Tibial nerve (tissue), 4 donors: Measurements from ENCODE around the gene PRM2. TPM values are rescaled to one million over a fixed set of nuclear protein-coding genes. Genes with fewer than 3 reads are reported as not detected.

Source experiments
- DNase-seq, 2 donors: peaks; one replicate each; pipeline ENCODE4 v3.0.0-alpha.2; 2019; ENCODE audit warnings: low spot score in 2 of 2
- H3K27ac ChIP-seq, 4 donors: fragments of 200-600 bp; sonication (generic) in 3 of 4; one replicate each; pipeline ENCODE4 v1.5.1; 2017 to 2019; ENCODE audit warnings: mild to moderate bottlenecking in 1 of 4
- H3K27me3 ChIP-seq, 2 donors: fragments of 200-600 bp; sonication (generic) in 1 of 2; one replicate each; pipeline versions ENCODE4 v1.5.1 to v1.6.0; 2017 to 2019
- H3K36me3 ChIP-seq, 3 donors: fragments of 200-600 bp; sonication (generic); one replicate each; pipeline ENCODE4 v1.5.1; 2018 to 2019
- H3K4me1 ChIP-seq, 4 donors: fragments of 200-600 bp; sonication (generic) in 3 of 4; one replicate each; pipeline ENCODE4 v1.5.1; 2017 to 2019
- H3K4me3 ChIP-seq, 4 donors: fragments of 200-600 bp; sonication (generic) in 3 of 4; one replicate each; pipeline ENCODE4 v1.5.1; 2017 to 2019; ENCODE audit warnings: mild to moderate bottlenecking in 1 of 4, moderate library complexity in 1 of 4
- H3K9me3 ChIP-seq, 4 donors: fragments of 200-600 bp; sonication (generic) in 3 of 4; one replicate each; pipeline ENCODE4 v1.5.1; 2017 to 2019
- CTCF ChIP-seq, 5 experiments: fragments of 200-600 bp in 3 of 5; fragments of 450-650 bp in 2 of 5; sonication (generic) in 3 of 5; IDR thresholded peaks; one replicate each; pipeline ENCODE4 v1.5.1; 2016 to 2019; ENCODE audit warnings: antibody characterized with exemption in 5 of 5, mild to moderate bottlenecking in 3 of 5, moderate library complexity in 2 of 5
- EP300 ChIP-seq, 2 donors: sonication (generic); formaldehyde crosslinking; IDR thresholded peaks; one replicate each; pipeline ENCODE4 v1.6.1; 2017; ENCODE audit warnings: antibody characterized with exemption in 2 of 2, mild to moderate bottlenecking in 1 of 2
- POLR2A ChIP-seq, 2 donors: fragments of 450-650 bp; IDR thresholded peaks; one replicate each; pipeline ENCODE4 v1.6.1; 2017; ENCODE audit warnings: antibody characterized with exemption in 2 of 2, mild to moderate bottlenecking in 2 of 2, moderate library complexity in 2 of 2
- WGBS, 2 donors: methylation state at CpG; one replicate each; pipeline ENCODE4 v1.1.5; 2018; 5-methylcytosine and 5-hydroxymethylcytosine counted together
- total RNA-seq, 4 donors: library from RNA; depleted of rRNA; stranded (reverse); fragments of >200 nt; gene quantifications; one replicate each; pipeline ENCODE4 v1.1.0, GENCODE V29; 2016

PRM2 gene
- total RNA-seq, 4 donors from 2014 or later = not detected

DNA sequence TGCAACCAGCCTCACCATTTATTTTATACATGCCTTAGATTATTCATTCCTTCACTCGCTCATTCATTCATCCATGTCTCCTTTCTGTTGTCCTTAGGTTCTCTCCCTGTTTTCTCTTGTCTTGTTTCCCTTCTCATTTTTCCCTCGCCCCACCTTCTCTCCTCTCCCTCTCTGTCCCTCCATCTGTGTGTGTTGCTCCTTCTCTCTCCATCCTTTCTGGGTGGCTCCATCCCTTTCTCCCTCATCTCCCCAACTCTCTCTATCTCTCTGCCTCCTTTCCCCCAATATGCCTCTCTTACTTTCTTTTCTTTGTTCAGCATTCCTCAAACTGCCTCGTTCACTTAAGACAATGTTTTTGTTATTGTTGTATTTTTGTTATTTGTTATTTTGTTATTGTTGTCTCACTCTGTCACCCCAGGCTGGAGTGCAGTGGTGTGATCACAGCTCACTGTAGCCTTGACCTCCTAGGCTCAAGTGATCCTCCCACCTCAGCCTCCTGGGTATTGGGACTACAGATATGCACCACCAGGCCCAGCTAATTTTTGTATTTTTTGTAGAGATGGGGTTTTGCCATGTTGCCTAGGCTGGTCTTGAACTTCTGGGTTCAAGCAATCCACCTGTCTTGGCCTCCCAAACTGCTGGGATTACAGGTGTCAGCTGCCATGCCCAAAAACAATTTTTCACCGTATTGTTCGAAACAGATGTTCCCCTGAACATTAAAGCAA, 34.6 kb downstream of the PRM2 start:
- Histone ChIP-seq H3K4me3 (no peak overlapping the region), H3K27me3 (no peaks in the 10 kb centered on the region), H3K36me3 (no peaks in the 10 kb centered on the region), H3K4me1 (no peaks in the 10 kb centered on the region), H3K27ac (no peak overlapping the region), H3K9me3 (peaks cover 0 to 4% (median 0%) of the 10 kb centered on the region in 4 donors)
- DNase-seq = no peak
- no peak for TF ChIP-seq EP300 (IDR thresholded peaks at IDR 0.05)
- TF ChIP-seq CTCF (IDR thresholded peaks at IDR 0.05) = no peak
- TF ChIP-seq POLR2A (IDR thresholded peaks at IDR 0.05) = no peak
- WGBS, 2 donors = 84 to 86% methylated on average over 5 of the region's 5 CpGs

- Histone ChIP-seq H3K27ac (no peak overlapping the region), H3K4me1 (no peaks in the 10 kb centered on the region), H3K36me3 (no peaks in the 10 kb centered on the region), H3K9me3 (no peaks in the 10 kb centered on the region), H3K27me3 (no peaks in the 10 kb centered on the region), H3K4me3 (no peak overlapping the region)
- DNase-seq = no peak
- TF ChIP-seq POLR2A (IDR thresholded peaks at IDR 0.05) (no peak), EP300 (IDR thresholded peaks at IDR 0.05) (no peak), CTCF (IDR thresholded peaks at IDR 0.05) (no peak)
- WGBS, 2 donors = 70 to 76% methylated on average over 10 of the region's 10 CpGs
Observed at GRCh38 chr16:11240636-11241473, 35.4 kb downstream of the PRM2 start.

DNA sequence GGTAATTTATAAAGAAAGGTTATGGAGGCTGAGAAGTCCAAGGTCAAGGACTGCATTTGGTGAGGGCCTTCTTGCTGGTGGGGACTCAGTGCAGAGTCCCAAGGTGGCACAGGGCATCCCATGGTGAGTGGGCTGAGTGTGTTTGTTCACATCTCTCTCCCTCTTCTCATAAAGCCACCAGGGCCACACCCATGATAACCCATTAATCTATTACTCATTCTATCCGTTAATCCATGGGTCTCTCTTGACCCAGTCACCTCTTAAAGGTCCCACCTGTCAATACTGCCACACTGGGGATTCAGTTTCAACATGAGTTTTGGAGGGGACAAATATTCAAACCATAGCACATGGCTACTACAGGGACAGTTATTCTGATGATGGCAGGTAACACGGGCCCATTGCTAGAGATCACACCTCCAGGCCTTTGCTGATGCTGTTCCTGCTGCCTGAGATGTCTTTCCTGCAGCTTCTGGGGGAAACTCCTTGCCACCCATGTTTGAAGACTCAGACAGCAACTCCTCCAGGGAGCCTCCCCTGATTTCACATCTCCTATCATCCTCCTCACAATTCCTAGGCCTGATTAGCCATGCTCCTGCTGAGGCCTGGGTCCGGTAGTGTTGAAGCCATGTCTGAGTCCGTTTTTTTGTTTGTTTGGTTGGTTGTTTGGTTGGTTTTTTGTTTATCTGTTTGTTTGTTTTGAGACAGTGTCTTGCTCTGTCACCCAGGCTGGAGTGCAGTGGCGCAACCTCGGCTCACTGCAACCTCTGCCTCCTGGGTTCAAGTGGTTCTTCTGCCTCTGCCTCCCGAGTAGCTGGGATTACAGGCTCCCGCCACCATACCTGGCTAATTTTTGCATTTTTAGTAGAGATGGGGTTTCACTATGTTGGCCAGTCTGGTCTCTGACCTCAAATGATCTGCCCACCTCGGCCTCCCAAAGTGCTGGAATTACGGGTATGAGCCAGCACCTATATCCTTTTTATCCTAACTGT, 36.3 kb downstream of the PRM2 start:
- Histone ChIP-seq H3K9me3 (no peaks in the 10 kb centered on the region), H3K4me1 (no peaks in the 10 kb centered on the region), H3K27me3 (no peaks in the 10 kb centered on the region), H3K27ac (no peak overlapping the region), H3K36me3 (no peaks in the 10 kb centered on the region), H3K4me3 (no peak overlapping the region)
- no peak for DNase-seq
- 86 to 88% methylated on average over 10 of the region's 10 CpGs for WGBS, 2 donors
- TF ChIP-seq EP300 (IDR thresholded peaks at IDR 0.05) (no peak), CTCF (IDR thresholded peaks at IDR 0.05) (no peak), POLR2A (IDR thresholded peaks at IDR 0.05) (no peak)

DNA sequence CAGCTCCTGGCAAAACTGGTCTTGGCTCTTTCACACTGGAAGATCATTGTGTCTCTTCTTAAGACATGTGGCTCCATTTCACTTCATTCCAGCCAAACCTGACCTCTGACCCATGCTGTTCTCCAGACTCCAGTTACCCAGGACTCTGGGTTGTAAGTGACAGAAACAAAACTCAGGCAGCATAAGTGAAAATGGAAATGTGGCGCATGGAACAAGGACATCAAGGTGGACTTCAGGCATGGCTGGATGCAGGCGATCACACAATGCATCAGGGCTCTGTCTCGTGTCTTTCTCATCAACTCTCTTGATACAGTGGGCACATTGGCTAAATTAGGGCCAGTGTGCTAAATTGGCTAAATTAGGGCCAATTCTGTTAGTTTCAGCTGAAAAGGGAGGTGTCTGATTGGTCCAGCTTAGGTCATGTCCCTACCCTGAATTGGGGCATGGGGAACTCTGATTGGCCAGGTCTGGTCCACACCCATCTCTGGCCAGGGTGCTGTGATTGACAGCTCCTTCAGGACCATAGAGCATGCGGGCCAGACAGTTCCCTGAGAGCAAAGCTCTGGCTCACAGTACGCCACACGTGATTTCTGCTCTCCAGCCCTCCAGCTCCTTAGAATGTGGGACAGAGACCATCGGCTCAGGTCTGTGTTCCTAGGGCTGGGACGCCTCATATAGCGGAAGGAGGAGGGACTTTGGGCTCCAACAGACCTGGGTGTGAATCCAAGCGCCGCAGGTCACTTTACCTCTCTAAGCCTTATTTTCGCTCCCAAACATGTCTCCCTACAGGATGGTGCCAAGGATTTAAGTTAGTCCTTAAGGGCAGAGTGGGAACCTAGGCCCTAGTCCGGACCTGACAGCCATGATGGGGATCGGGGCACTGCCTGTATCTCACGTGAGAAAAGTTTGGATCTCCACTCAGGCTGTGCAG, 37.7 kb downstream of the PRM2 start:
- Histone ChIP-seq H3K27ac (no peak overlapping the region), H3K36me3 (no peaks in the 10 kb centered on the region), H3K27me3 (peaks cover 0 to 3% of the 10 kb centered on the region in 2 donors), H3K9me3 (no peaks in the 10 kb centered on the region), H3K4me1 (no peaks in the 10 kb centered on the region), H3K4me3 (no peak overlapping the region)
- WGBS, 2 donors = 95 to 96% methylated on average over 15 of the region's 15 CpGs
- no peak for DNase-seq
- TF ChIP-seq POLR2A (IDR thresholded peaks at IDR 0.05) = no peak
- no peak for TF ChIP-seq CTCF (IDR thresholded peaks at IDR 0.05)
